Upper lobe of right lung (tissue), 1 donor: ENCODE measurements around the gene AGO4. TPM values are rescaled to one million over a fixed set of nuclear protein-coding genes. Genes with fewer than 3 reads are reported as not detected.
"Not testable (repeated sequence)": the region's sequence is repeated elsewhere in the genome, so short reads cannot be mapped to it uniquely, and the experiment has no call there.

Source experiments
- ATAC-seq: fragments of 200-7000 bp; cut with Tn5 transposase; one replicate; pipeline ENCODE4 v1.9.1; 2020; ENCODE audit warnings: mild to moderate bottlenecking, moderate library complexity
- DNase-seq: peaks from one replicate; pipeline ENCODE4 v3.0.0-alpha.2; 2020
- H3K27ac ChIP-seq: fragments of 200-600 bp; one replicate; pipeline ENCODE4 v1.8.0; 2022
- H3K27me3 ChIP-seq: fragments of 200-600 bp; one replicate; pipeline ENCODE4 v1.8.0; 2022; ENCODE audit warnings: mild to moderate bottlenecking
- H3K36me3 ChIP-seq: fragments of 200-600 bp; one replicate; pipeline ENCODE4 v1.8.0; 2022
- H3K4me1 ChIP-seq: fragments of 200-600 bp; one replicate; pipeline ENCODE4 v1.8.0; 2022
- H3K4me3 ChIP-seq: fragments of 200-600 bp; one replicate; pipeline ENCODE4 v1.8.0; 2022; ENCODE audit warnings: mild to moderate bottlenecking
- H3K9me3 ChIP-seq: fragments of 200-600 bp; one replicate; pipeline ENCODE4 v1.8.0; 2022
- intact Hi-C: fragments of 100-400 bp; cut with DNase I; formaldehyde crosslinking; loops from one replicate; pipeline ENCODE4 v1.11.0; 2022
- total RNA-seq: library from RNA; stranded (reverse); fragmentation: NEBNext Ultra II Directional; extraction: Animal tissue kit (Norgen Biotek cat#: 25700); gene quantifications from one replicate; pipeline ENCODE4 v1.2.1, GENCODE V29; 2021
- TF ChIP-seq, protein P1 (sequence below): fragments of 200-600 bp; IDR thresholded peaks from one replicate; pipeline ENCODE4 v1.8.0; 2022; ENCODE audit warnings: antibody characterized with exemption
- donor health status: DM: no; HTN: yes; CAD: no; lungs with severe emphysema.

AGO4 gene
- total RNA-seq, 1 donor from 2014 or later = 23.6 TPM

DNA sequence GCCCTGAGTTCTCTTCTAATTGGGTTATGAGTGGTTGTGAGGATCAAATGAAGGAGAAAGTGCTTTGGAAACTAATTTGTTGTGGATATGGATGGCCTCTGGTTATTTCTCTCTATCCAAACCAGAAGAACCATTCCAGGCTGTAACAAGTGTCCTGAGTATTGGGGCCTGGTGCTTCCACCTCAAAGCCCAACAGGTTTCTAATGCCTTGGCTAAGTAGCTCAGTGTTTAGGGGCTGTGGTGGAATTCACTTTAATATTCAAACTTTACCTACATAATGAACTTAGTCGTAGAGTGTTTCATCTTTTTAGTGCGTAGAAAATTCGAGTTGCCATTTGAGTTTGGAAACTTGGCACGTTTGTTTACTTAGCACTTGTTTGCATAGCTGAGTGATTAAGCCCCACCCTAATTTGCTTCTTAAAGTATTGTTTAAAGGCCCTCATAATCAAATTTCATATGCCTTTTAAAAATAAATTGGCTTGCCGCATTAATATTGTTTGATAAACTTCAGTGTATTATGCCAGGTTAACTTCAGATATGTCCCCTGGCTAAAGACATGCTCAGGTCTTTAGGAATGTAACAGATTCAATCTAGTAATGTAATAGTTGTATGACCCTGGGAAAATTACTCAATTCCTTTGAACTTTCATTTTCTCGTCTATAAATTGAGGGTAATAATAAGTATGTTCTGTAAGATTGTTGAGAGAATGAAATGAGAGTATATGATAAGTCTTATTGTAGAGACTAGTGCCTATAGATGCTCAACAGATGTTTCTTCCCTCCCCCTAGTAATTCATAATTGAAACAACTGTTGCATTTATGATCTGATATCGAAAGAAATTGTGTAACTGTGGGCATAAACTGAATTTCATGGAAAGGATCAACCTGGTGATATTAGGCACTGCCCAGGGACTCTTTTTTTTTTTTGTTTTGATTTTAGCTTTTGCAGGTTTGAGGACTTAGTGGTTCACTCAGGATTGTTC is 1.6 kb downstream of the AGO4 start:
- intact Hi-C loops = no loop called here
- no peaks in the 10 kb centered on the region for H3K9me3 ChIP-seq

DNA sequence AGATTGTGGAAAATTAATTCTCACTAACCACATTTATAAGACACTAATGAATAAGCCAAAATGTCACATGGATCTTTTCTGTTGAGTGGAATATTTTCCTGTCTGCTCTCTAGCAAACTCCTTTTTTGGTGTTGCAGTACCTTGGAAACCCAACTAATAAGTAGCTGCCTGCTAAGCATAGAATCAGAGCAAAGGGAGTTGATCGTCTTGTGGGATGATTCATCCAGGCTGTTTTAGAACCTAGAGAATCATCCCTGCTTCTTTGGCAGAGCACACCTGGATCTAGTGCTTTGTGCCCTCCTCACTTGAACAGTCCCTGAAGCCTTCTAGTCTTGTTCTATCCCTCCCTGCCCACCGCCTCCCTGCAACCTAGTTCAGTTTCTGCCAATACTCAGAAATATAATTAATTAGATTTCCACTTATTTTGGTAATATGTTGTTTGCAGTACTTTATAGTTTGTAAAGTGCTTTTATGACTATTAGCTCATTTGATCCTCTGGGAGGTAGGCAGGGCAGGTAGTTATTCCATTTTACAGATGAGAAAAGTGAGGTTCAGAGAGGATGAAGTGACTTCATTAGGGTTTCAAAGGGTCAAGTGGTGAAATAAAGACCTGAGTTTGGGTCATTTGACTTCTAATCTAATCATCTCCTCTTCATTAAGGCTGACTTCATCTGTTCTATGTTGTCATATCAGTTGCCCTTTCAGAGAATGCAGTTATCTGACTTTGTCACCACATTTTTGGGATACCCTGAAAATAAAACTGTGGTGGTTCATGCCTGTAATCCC is 2.5 kb downstream of the AGO4 start:
- TF ChIP-seq, protein P1, sequence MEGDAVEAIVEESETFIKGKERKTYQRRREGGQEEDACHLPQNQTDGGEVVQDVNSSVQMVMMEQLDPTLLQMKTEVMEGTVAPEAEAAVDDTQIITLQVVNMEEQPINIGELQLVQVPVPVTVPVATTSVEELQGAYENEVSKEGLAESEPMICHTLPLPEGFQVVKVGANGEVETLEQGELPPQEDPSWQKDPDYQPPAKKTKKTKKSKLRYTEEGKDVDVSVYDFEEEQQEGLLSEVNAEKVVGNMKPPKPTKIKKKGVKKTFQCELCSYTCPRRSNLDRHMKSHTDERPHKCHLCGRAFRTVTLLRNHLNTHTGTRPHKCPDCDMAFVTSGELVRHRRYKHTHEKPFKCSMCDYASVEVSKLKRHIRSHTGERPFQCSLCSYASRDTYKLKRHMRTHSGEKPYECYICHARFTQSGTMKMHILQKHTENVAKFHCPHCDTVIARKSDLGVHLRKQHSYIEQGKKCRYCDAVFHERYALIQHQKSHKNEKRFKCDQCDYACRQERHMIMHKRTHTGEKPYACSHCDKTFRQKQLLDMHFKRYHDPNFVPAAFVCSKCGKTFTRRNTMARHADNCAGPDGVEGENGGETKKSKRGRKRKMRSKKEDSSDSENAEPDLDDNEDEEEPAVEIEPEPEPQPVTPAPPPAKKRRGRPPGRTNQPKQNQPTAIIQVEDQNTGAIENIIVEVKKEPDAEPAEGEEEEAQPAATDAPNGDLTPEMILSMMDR = no peak
- H3K27me3 ChIP-seq = no peaks in the 10 kb centered on the region
- DNase-seq (no peak), ATAC-seq (no peak)
- intact Hi-C loops = no loop called here
- peaks cover 19% of the 10 kb centered on the region for H3K4me1 ChIP-seq
- H3K4me3 ChIP-seq = peak overlapping the region; percentile 92
- no peaks in the 10 kb centered on the region for H3K9me3 ChIP-seq
- peak overlapping the region; percentile 93 for H3K27ac ChIP-seq
- H3K36me3 ChIP-seq = no peaks in the 10 kb centered on the region

More for the DNA sequence above, 1.6 kb downstream of the AGO4 start:
- no peaks in the 10 kb centered on the region for H3K36me3 ChIP-seq
- H3K27ac ChIP-seq = peak overlapping the region; percentile 93
- H3K4me1 ChIP-seq = peaks cover 19% of the 10 kb centered on the region
- TF ChIP-seq, protein P1 = no peak
- no peak for DNase-seq
- H3K27me3 ChIP-seq = no peaks in the 10 kb centered on the region
- H3K4me3 ChIP-seq = peak overlapping the region; percentile 92
- no peak for ATAC-seq

DNA sequence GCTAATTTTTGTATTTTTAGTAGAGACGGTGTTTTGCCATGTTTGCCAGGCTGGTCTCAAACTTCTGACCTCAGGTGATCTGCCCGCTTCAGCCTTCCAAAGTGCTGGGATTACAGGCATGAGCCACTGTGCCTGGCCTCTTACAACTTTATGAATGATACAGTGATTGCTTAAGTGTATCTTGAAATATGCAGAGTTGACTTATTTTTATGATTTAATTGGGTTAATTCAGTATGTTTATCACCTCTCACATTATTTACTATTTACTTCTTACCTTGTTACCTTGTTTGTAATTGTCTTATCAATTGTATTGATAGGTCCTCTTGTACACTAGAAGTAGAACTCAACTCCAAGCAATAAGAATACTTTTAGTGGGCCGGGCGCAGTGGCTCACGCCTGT is 4.9 kb downstream of the AGO4 start:
- H3K4me3 ChIP-seq, H3K36me3 ChIP-seq, ATAC-seq, H3K9me3 ChIP-seq, intact Hi-C loops, DNase-seq, H3K27ac ChIP-seq, H3K27me3 ChIP-seq: not testable (repeated sequence)
- H3K4me1 ChIP-seq = peaks cover 19% of the 10 kb centered on the region

DNA sequence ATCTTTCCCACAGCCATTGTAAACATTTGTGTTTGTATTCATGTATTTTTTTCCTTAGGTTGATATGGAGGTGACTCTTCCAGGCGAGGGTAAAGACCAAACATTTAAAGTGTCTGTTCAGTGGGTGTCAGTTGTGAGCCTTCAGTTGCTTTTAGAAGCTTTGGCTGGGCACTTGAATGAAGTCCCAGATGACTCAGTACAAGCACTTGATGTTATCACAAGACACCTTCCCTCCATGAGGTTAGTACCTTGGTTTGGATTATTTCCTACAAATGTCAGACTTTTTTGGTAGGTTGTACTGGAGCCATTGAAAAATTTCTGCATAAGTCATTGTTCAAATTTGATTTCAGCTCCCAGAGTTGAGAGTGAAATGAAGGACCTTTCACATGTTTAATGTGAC is 17.4 kb downstream of the AGO4 start:
- DNase-seq (no peak), ATAC-seq (no peak)
- H3K9me3 ChIP-seq = no peaks in the 10 kb centered on the region
- TF ChIP-seq, protein P1 = no peak
- peaks cover 71% of the 10 kb centered on the region for H3K36me3 ChIP-seq
- H3K27me3 ChIP-seq = no peaks in the 10 kb centered on the region
- H3K4me3 ChIP-seq = no peak overlapping the region
- H3K4me1 ChIP-seq = no peaks in the 10 kb centered on the region
- intact Hi-C loops = no loop called here
- no peak overlapping the region for H3K27ac ChIP-seq

DNA sequence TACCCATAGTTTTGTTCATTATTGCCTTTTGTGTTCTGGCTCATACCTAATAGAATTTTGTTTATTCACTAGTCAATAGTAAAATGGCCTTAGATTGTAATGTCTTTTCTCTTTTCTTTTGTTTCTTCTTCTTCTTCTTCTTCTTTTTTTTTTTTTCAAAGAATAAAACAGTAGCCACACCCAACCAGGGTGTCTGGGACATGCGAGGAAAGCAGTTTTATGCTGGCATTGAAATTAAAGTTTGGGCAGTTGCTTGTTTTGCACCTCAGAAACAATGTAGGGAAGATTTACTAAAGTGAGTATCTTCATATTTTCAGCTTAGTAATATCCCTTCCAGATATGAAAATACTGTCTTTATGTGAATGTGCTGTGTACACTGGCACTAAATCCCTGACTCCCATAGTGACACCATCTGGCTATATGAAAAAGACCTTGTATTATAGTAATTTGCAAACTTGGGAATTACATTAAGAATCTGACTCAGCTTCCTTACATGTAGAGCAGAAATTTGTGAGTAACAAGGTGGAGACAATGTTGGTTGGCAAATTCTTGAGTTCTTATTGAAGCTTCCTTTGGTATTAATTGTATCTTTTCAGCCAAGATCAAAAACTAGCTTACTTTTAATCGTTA is 24.6 kb downstream of the AGO4 start:
- H3K9me3 ChIP-seq = no peaks in the 10 kb centered on the region
- H3K4me3 ChIP-seq = no peak overlapping the region
- H3K36me3 ChIP-seq = peaks cover 98% of the 10 kb centered on the region
- no peak for DNase-seq
- H3K4me1 ChIP-seq = no peaks in the 10 kb centered on the region
- no peak for ATAC-seq
- H3K27me3 ChIP-seq = no peaks in the 10 kb centered on the region
- no peak overlapping the region for H3K27ac ChIP-seq
- TF ChIP-seq, protein P1 = no peak
- intact Hi-C loops = no loop called here
